ENCODE measurements around the gene RC3H2.

The RC3H2 gene

DNA sequence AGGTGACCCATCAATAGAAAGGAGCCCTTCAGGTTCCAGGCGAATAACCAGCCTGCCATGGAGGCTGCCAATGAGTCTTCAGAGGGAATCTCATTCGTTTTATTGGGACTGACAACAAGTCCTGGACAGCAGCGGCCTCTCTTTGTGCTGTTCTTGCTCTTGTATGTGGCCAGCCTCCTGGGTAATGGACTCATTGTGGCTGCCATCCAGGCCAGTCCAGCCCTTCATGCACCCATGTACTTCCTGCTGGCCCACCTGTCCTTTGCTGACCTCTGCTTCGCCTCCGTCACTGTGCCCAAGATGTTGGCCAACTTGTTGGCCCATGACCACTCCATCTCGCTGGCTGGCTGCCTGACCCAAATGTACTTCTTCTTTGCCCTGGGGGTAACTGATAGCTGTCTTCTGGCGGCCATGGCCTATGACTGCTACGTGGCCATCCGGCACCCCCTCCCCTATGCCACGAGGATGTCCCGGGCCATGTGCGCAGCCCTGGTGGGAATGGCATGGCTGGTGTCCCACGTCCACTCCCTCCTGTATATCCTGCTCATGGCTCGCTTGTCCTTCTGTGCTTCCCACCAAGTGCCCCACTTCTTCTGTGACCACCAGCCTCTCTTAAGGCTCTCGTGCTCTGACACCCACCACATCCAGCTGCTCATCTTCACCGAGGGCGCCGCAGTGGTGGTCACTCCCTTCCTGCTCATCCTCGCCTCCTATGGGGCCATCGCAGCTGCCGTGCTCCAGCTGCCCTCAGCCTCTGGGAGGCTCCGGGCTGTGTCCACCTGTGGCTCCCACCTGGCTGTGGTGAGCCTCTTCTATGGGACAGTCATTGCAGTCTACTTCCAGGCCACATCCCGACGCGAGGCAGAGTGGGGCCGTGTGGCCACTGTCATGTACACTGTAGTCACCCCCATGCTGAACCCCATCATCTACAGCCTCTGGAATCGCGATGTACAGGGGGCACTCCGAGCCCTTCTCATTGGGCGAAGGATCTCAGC, 104.8 kb downstream of the RC3H2 start, which contains the start of gene OR1K1:
Gene OR1K1 (plus strand): TSS at position 58 of the 995 bp plus-strand sequence. CDS start 0 bp downstream, at position 58.
- DNase-seq (ENCODE audit: low read depth) = no peak

DNA sequence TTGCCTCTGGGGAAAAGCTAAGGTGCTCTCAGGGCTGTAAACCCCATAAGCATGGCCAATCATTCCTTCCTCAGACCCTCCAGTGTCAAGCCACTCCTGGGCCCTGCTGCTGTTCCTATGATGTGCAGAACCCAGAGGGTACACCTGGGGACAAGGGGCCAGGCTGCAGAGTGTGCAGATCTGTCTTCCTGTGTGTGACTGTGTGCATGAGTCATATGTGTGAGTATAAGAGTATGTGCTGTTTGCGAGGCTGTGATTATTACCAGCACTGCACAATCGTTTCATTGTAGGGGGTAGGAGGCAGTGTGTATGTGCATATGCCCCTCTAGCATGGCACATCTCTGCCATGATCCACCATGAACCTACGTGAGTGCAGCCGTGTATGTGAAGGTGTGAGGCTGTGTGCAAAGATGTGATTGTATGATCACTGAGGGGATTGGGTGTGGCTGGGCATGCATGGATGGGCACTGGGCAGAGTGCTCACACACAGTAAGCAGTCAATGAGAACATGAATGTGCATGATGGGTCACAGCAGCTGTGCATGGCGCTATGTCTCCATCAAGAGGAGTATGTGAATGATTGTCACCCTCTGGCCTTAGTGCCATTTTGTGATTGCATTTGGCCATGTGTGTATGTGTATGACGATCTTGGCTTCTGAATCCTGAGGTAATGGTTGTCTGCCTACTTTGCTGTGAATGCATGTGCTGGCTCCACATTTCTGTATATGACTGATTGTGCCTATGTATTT, 107.7 kb downstream of the RC3H2 start:
- DNase-seq (ENCODE audit: low read depth) = peak; percentile 28
